22Rv1 (cell line): ENCODE measurements around the gene GXYLT2.

Source experiments
- CTCF ChIP-seq: fragments of 450-650 bp; IDR thresholded peaks from 2 replicates; pipeline ENCODE4 v1.5.1; 2017; ENCODE audit warnings: mild to moderate bottlenecking
- ZFX ChIP-seq: fragments of 450-650 bp; IDR thresholded peaks from 2 replicates; pipeline ENCODE4 v1.6.1; 2017; ENCODE audit warnings: antibody characterized with exemption, borderline replicate concordance

GRCh38 chr3:72950801-72951200 lies 63.0 kb downstream of the GXYLT2 start:
- no peak for TF ChIP-seq CTCF
- no peak for TF ChIP-seq ZFX
